Measurements from ENCODE around the gene IL24. TPM values are rescaled to one million over a fixed set of nuclear protein-coding genes. Genes with fewer than 3 reads are reported as not detected.

Gene IL24
- polyA plus RNA-seq, 2 donors = not detected

DNA sequence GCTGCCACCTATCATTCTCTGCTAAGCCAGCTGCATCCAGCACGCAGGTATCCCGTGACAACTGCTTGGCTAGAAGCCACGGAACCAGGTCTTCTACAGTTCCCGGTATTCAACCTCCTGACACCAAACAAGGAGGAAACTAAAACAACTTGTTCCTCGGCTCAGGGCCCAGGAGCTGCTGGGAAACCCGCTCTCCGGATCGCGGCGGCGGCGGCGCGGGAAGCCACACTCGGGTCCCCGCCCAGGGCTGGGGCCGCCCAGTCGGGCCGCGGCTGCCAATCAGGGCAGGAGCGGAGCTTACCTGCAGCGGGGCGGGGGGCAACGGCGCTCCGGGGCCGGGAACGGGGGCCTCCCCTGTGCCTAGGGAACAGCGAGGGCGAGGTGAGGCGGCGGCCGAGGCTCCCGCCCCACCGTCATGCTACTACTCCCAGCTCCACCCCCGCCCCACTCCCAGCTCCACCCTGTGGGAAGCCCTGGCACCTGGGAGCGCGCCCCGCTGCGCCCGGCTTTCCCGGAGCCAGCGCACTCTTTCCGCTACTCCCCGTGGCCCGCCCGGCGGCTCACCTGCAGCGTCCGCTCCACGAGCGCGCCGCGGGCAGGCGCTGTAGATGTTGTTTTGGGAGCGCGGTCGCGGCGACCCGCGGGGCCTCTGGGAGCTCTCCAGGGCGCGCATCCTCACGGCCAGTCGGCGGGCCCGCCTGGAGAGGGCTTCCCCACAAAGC lies 12.1 kb downstream of the IL24 start:
- Histone ChIP-seq H3K27ac (ENCODE audit: low read depth in 2 of 2, low read length in 1 of 2) (peak overlapping the region; percentile 70 to 75), H3K4me1 (ENCODE audit: control insufficient read depth in 2 of 2, insufficient read depth in 2 of 2, low read length in 1 of 2) (peaks cover 6 to 10% of the 10 kb centered on the region in 2 donors), H3K9me3 (ENCODE audit: control insufficient read depth in 2 of 2, insufficient read depth in 1 of 2, low read depth in 1 of 2, low read length in 1 of 2) (peaks cover 0 to 2% of the 10 kb centered on the region in 2 donors), H3K27me3 (ENCODE audit: control insufficient read depth in 1 of 2, insufficient read depth in 2 of 2, low read length in 2 of 2) (no peaks in the 10 kb centered on the region), H3K4me3 (ENCODE audit: low read depth in 1 of 2, low read length in 2 of 2) (peak overlapping the region; percentile 38 to 48), H3K36me3 (ENCODE audit: control insufficient read depth in 2 of 2, insufficient read depth in 2 of 2, low read length in 1 of 2) (no peaks in the 10 kb centered on the region)
- WGBS, 2 donors = 1 to 2% methylated on average over 69 of the region's 69 CpGs

DNA sequence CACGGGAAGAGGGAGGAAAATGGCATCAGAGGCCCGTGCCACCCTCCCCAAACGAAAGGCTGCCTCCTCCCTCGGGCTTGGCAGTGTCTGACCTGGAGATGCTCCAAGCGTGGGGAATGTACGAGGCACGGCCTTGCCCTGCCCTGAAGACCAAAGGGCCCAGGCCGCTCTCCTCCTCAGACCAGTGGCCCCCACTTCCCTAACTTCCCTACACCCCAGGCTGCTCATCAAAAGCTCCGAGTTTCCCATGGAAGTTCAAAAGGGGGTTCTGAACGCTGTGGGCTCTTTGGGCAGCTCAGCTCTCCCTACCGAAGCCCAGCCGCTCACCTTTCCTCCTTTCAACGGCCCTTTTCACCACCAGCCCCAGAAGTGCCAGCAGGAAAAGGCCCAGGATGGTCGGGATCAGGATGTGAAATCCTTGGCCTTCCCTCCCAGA lies 12.7 kb downstream of the IL24 start:
- Histone ChIP-seq H3K36me3 (ENCODE audit: control insufficient read depth in 2 of 2, insufficient read depth in 2 of 2, low read length in 1 of 2) (no peaks in the 10 kb centered on the region), H3K27me3 (ENCODE audit: control insufficient read depth in 1 of 2, insufficient read depth in 2 of 2, low read length in 2 of 2) (no peaks in the 10 kb centered on the region), H3K4me3 (ENCODE audit: low read depth in 1 of 2, low read length in 2 of 2) (peak overlapping the region; percentile 38 to 48), H3K9me3 (ENCODE audit: control insufficient read depth in 2 of 2, insufficient read depth in 1 of 2, low read depth in 1 of 2, low read length in 1 of 2) (peaks cover 0 to under 1% of the 10 kb centered on the region in 2 donors), H3K4me1 (ENCODE audit: control insufficient read depth in 2 of 2, insufficient read depth in 2 of 2, low read length in 1 of 2) (peaks cover 6 to 10% of the 10 kb centered on the region in 2 donors), H3K27ac (ENCODE audit: low read depth in 2 of 2, low read length in 1 of 2) (peak overlapping the region; percentile 70 to 75)
- WGBS, 2 donors = 24 to 27% methylated on average over 14 of the region's 14 CpGs

DNA sequence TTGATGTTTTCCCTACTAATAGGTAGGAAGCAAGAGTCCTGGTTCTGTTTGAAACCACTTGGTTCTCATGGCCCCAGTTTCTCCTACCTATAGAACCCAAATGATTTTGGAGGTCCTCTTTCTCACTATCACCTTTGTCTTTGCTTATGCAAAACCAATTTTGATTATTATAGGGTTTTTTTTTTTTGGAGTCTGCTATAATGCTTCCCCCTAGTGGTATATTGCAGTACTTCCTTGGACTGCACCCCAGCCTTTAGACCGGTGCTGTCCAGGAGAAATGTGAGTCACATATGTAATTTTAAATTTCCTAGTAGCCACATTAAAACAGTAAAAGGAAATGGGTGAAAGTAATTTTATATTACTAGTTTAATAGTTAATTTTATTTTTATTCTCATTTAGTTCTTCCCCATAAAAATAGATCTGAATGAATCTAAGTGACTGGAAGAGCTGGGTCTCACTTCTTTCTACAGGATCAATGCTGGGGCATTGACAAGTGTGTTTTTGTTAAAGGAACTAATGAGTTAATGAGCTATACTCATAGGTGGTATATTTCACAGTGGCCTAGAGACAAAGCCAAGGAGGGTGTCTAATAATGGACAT lies 13.9 kb downstream of the IL24 start:
- H3K27ac ChIP-seq (ENCODE audit: low read depth in 2 of 2, low read length in 1 of 2) = no peak overlapping the region
- H3K4me1 ChIP-seq (ENCODE audit: control insufficient read depth in 2 of 2, insufficient read depth in 2 of 2, low read length in 1 of 2) = peaks cover 6 to 10% of the 10 kb centered on the region in 2 donors
- H3K9me3 ChIP-seq (ENCODE audit: control insufficient read depth in 2 of 2, insufficient read depth in 1 of 2, low read depth in 1 of 2, low read length in 1 of 2) = no peaks in the 10 kb centered on the region
- H3K36me3 ChIP-seq (ENCODE audit: control insufficient read depth in 2 of 2, insufficient read depth in 2 of 2, low read length in 1 of 2) = no peaks in the 10 kb centered on the region
- WGBS, 2 donors = 0 to 7% methylated on average over 1 of the region's 1 CpG
- H3K27me3 ChIP-seq (ENCODE audit: control insufficient read depth in 1 of 2, insufficient read depth in 2 of 2, low read length in 2 of 2) = no peaks in the 10 kb centered on the region
- no peak overlapping the region for H3K4me3 ChIP-seq (ENCODE audit: low read depth in 1 of 2, low read length in 2 of 2)

DNA sequence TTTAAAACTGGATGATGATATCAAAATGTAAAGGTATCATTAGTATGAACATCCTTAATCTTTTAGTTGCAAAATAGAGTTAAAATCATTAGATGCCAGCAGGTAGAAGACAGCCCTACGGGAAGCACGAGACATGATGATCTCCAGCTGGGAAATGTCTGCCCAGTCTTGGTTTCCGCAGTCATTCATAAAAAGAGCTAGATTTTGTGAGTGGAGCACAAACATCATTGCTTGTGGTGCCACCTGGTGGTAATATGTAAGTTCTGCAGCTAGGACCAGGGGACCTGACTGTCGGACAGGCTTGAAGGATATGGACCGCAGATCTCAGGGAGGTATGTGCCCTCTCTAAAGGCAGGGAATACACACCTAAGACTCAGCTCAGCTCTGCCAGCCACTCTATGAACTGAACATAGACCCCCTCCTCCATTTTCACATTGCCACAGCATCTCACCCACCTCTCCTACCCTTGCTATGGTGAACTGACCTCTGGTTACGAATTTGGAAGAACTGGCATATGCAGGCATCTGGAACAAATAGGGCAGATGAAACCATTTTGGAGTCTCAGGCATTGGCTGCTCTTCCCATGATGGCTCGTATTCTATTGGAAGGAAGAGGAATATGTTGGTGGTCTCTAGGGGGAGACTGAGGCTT lies 15.3 kb downstream of the IL24 start:
- Histone ChIP-seq H3K4me1 (ENCODE audit: control insufficient read depth in 2 of 2, insufficient read depth in 2 of 2, low read length in 1 of 2) (peaks cover 6% of the 10 kb centered on the region in 2 donors), H3K27ac (ENCODE audit: low read depth in 2 of 2, low read length in 1 of 2) (no peak overlapping the region), H3K27me3 (ENCODE audit: control insufficient read depth in 1 of 2, insufficient read depth in 2 of 2, low read length in 2 of 2) (no peaks in the 10 kb centered on the region), H3K4me3 (ENCODE audit: low read depth in 1 of 2, low read length in 2 of 2) (no peak overlapping the region), H3K9me3 (ENCODE audit: control insufficient read depth in 2 of 2, insufficient read depth in 1 of 2, low read depth in 1 of 2, low read length in 1 of 2) (no peaks in the 10 kb centered on the region), H3K36me3 (ENCODE audit: control insufficient read depth in 2 of 2, insufficient read depth in 2 of 2, low read length in 1 of 2) (no peaks in the 10 kb centered on the region)
- 21 to 29% methylated on average over 7 of the region's 7 CpGs for WGBS, 2 donors

DNA sequence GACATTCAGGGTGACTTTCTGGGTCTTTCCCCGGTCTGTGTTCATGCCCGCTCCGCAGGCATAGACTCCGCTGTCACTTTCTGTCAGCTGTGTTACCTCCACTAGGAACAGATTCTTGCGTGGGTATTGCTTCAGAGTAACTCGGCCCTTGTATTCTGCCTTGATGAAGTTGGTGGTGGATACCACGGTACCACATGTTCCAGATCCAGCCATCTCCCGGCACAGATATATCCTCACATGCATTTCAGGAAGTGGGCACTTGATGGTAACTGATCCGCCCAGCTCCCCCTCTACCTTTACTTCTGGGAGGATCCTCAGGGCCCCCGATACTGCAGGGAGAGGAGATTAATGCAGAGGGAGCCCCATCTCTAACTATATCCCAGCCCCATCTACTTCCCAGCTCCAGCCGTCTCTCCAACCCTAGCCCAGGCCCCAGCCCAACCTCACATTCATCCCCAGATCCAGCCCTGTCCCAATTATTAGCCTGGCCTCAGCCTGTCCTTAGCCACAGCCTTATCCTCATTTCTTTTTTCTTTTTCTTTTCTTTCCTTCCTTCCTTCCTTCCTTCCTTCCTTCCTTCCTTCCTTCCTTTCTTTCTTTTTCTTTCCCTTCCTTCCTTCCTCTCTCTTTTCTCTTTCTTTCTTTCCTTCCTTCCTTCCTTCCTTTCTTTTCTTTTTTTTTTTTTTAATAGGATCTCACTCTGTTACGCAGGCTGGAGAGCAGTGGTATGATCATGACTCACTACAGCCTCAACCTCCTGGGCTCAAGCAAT lies 16.7 kb downstream of the IL24 start:
- no peaks in the 10 kb centered on the region for H3K27me3 ChIP-seq (ENCODE audit: control insufficient read depth in 1 of 2, insufficient read depth in 2 of 2, low read length in 2 of 2)
- 84 to 87% methylated on average over 12 of the region's 12 CpGs for WGBS, 2 donors
- H3K4me1 ChIP-seq (ENCODE audit: control insufficient read depth in 2 of 2, insufficient read depth in 2 of 2, low read length in 1 of 2) = peaks cover 6% of the 10 kb centered on the region in 2 donors
- H3K4me3 ChIP-seq (ENCODE audit: low read depth in 1 of 2, low read length in 2 of 2) = no peak overlapping the region
- H3K27ac ChIP-seq (ENCODE audit: low read depth in 2 of 2, low read length in 1 of 2) = no peak overlapping the region
- no peaks in the 10 kb centered on the region for H3K36me3 ChIP-seq (ENCODE audit: control insufficient read depth in 2 of 2, insufficient read depth in 2 of 2, low read length in 1 of 2)
- no peaks in the 10 kb centered on the region for H3K9me3 ChIP-seq (ENCODE audit: control insufficient read depth in 2 of 2, insufficient read depth in 1 of 2, low read depth in 1 of 2, low read length in 1 of 2)

DNA sequence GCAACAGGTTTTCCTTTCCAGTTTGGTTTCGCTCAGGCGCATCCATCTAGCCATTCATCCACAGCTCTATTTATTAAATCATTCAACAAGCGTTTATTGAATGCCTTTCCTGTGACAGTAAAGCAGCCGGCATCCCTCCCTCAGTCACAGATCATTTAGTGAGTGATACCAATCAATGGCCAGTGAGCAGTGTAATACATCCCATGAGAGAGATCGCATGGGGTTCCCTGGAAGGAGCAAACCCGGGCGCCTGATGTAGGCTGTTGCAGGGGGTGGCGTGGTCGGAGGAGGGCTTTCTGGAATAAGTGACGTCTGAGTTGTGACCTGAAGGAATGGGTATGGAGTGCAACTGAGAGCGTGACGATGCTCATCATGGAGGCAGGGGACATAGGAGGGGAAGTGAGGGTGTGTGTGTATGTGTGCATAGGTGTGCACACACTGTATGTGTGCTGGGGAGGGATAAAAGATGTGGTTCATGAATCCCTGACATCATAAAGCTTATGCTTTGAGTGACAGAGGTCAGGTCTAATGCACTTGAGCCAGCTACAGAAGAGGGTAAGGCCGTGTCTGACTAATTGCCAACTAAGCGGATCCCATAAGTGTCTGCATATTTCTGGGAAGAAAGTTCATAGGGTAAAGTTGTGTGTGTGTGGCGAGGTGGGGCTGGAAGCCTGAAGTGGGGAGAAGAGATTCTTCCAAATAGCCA lies 17.9 kb downstream of the IL24 start:
- H3K4me3 ChIP-seq (ENCODE audit: low read depth in 1 of 2, low read length in 2 of 2) = no peak overlapping the region
- H3K27ac ChIP-seq (ENCODE audit: low read depth in 2 of 2, low read length in 1 of 2) = no peak overlapping the region
- H3K36me3 ChIP-seq (ENCODE audit: control insufficient read depth in 2 of 2, insufficient read depth in 2 of 2, low read length in 1 of 2) = no peaks in the 10 kb centered on the region
- 82 to 85% methylated on average over 15 of the region's 15 CpGs for WGBS, 2 donors
- H3K4me1 ChIP-seq (ENCODE audit: control insufficient read depth in 2 of 2, insufficient read depth in 2 of 2, low read length in 1 of 2) = no peaks in the 10 kb centered on the region
- H3K9me3 ChIP-seq (ENCODE audit: control insufficient read depth in 2 of 2, insufficient read depth in 1 of 2, low read depth in 1 of 2, low read length in 1 of 2) = no peaks in the 10 kb centered on the region
- no peaks in the 10 kb centered on the region for H3K27me3 ChIP-seq (ENCODE audit: control insufficient read depth in 1 of 2, insufficient read depth in 2 of 2, low read length in 2 of 2)

DNA sequence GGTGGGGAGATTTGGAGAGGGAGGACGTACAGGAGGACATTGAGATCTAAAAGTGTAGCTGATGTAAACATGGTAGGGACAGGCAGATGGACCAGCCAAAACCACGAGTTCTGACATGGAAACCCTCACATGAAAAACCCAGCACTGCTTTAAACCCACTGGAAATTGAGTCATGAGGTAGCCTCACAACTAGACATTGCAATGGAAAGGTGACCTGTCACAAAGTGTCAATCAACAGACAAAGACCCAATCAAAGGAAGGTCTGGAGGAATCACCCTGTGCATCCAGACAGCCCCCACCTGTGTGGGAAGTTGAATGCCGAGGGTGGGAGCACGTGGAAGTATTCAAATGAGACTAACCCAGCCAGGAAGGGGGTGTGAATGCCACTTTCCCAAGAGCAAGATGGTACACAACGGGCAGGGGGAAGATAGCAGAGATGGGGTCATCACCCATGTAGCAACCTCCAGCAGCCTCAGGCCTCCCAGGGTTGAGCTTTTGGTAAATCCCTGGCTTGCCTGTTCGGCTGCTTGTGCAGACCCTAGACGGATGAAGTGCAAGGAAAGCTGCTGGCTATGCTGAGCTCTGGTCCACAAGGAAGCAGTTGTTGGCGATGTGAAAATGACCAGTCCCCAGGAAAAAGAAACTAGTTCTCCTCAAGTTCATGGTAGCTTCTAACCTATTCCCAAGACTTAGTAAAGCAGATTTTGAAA lies 18.9 kb downstream of the IL24 start:
- H3K9me3 ChIP-seq (ENCODE audit: control insufficient read depth in 2 of 2, insufficient read depth in 1 of 2, low read depth in 1 of 2, low read length in 1 of 2) = no peaks in the 10 kb centered on the region
- H3K4me3 ChIP-seq (ENCODE audit: low read depth in 1 of 2, low read length in 2 of 2) = no peak overlapping the region
- H3K27ac ChIP-seq (ENCODE audit: low read depth in 2 of 2, low read length in 1 of 2) = no peak overlapping the region
- H3K36me3 ChIP-seq (ENCODE audit: control insufficient read depth in 2 of 2, insufficient read depth in 2 of 2, low read length in 1 of 2) = no peaks in the 10 kb centered on the region
- WGBS, 2 donors = 75 to 78% methylated on average over 8 of the region's 8 CpGs
- H3K4me1 ChIP-seq (ENCODE audit: control insufficient read depth in 2 of 2, insufficient read depth in 2 of 2, low read length in 1 of 2) = no peaks in the 10 kb centered on the region
- H3K27me3 ChIP-seq (ENCODE audit: control insufficient read depth in 1 of 2, insufficient read depth in 2 of 2, low read length in 2 of 2) = no peaks in the 10 kb centered on the region

DNA sequence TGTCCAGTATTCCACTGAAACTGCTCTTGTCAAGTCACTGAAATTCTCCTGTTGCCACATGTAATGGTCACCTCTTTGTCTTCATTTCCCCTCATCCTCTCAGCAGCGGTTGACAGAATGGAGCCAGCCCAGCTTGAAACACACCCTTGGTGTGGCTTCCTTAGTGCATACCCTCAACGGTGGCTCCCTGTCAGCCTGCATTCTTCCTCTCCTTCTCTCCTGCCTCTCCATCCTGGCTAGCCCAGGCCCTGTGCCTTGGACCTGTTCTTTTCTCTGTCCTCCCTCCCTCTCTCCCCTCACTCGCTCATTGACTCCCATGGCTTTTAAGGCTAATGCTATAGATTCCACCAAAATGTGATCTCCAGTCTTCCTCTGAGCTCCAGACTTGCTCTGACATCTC lies 20.8 kb downstream of the IL24 start:
- Histone ChIP-seq H3K4me3 (ENCODE audit: low read depth in 1 of 2, low read length in 2 of 2) (no peak overlapping the region), H3K9me3 (ENCODE audit: control insufficient read depth in 2 of 2, insufficient read depth in 1 of 2, low read depth in 1 of 2, low read length in 1 of 2) (no peaks in the 10 kb centered on the region), H3K36me3 (ENCODE audit: control insufficient read depth in 2 of 2, insufficient read depth in 2 of 2, low read length in 1 of 2) (no peaks in the 10 kb centered on the region), H3K27ac (ENCODE audit: low read depth in 2 of 2, low read length in 1 of 2) (no peak overlapping the region), H3K4me1 (ENCODE audit: control insufficient read depth in 2 of 2, insufficient read depth in 2 of 2, low read length in 1 of 2) (no peaks in the 10 kb centered on the region), H3K27me3 (ENCODE audit: control insufficient read depth in 1 of 2, insufficient read depth in 2 of 2, low read length in 2 of 2) (no peaks in the 10 kb centered on the region)
- WGBS, 2 donors = 77 to 78% methylated on average over 3 of the region's 3 CpGs

Measured in esophagus (tissue), 2 donors.